Measurements from ENCODE around the gene ZNF202.

ZNF202 gene

GRCh38 chr11:123740787-123741158 lies 687 bp downstream of the ZNF202 start:
- DNase-seq: peak; percentile 10
- peaks cover 53% of the 10 kb centered on the region for H3K79me2 ChIP-seq (ENCODE audit: control insufficient read depth, insufficient read depth, low read length)
- no peak overlapping the region for H4K8ac ChIP-seq (ENCODE audit: low read depth, low read length)
- no peak overlapping the region for H2BK15ac ChIP-seq (replicated peaks; ENCODE audit: low read depth)
- H3K4me1 ChIP-seq (ENCODE audit: control insufficient read depth, low read depth, low read length): peaks cover 4% of the 10 kb centered on the region
- H2AK5ac ChIP-seq (ENCODE audit: low read length): no peak overlapping the region
- H3K56ac ChIP-seq (ENCODE audit: low read length): peak overlapping the region; percentile 85
- H3K9ac ChIP-seq (ENCODE audit: low read length): peak overlapping the region; percentile 80
- peaks cover 14% of the 10 kb centered on the region for H3K79me1 ChIP-seq (ENCODE audit: low read length)
- no peak overlapping the region for H2BK5ac ChIP-seq (ENCODE audit: low read length)
- peak overlapping the region; percentile 11 for H3K23ac ChIP-seq (ENCODE audit: low read length)
- peak overlapping the region; percentile 98 for H3K4ac ChIP-seq (ENCODE audit: low read depth, low read length)
- peak overlapping the region; percentile 77 for H3K4me2 ChIP-seq (ENCODE audit: low read length)
- no CpG with 5 or more reads among the region's 6 CpGs for WGBS (ENCODE audit: extremely low coverage, insufficient coverage, low lambda C conversion rate)
- peak overlapping the region; percentile 95 for H3K18ac ChIP-seq (ENCODE audit: low read length)
- no peak overlapping the region for H4K5ac ChIP-seq (ENCODE audit: low read length)
- H3K36me3 ChIP-seq (ENCODE audit: control insufficient read depth, insufficient read depth, low read length): peaks cover 12% of the 10 kb centered on the region
- H3K27ac ChIP-seq (ENCODE audit: low read depth, low read length): peak overlapping the region; percentile 71
- no peaks in the 10 kb centered on the region for H3K27me3 ChIP-seq (ENCODE audit: insufficient read depth, low read length, poor library complexity)
- H3K4me3 ChIP-seq (ENCODE audit: low read length): peak overlapping the region; percentile 77
- H2BK120ac ChIP-seq (ENCODE audit: low read depth, low read length): no peak overlapping the region

- no peak overlapping the region for H2BK5ac ChIP-seq (ENCODE audit: low read length)
- no peak overlapping the region for H2BK15ac ChIP-seq (replicated peaks; ENCODE audit: low read depth)
- H3K9ac ChIP-seq (ENCODE audit: low read length): no peak overlapping the region
- peak overlapping the region; percentile 11 for H3K4me3 ChIP-seq (ENCODE audit: low read length)
- no peak overlapping the region for H3K56ac ChIP-seq (ENCODE audit: low read length)
- no peak overlapping the region for H3K4me2 ChIP-seq (ENCODE audit: low read length)
- H3K27ac ChIP-seq (ENCODE audit: low read depth, low read length): no peak overlapping the region
- H3K23ac ChIP-seq (ENCODE audit: low read length): no peak overlapping the region
- no peak overlapping the region for H2AK5ac ChIP-seq (ENCODE audit: low read length)
- peaks cover 2% of the 10 kb centered on the region for H3K4me1 ChIP-seq (ENCODE audit: control insufficient read depth, low read depth, low read length)
- H3K79me1 ChIP-seq (ENCODE audit: low read length): peaks cover 28% of the 10 kb centered on the region
- H4K5ac ChIP-seq (ENCODE audit: low read length): no peak overlapping the region
- no peak overlapping the region for H3K18ac ChIP-seq (ENCODE audit: low read length)
- H3K79me2 ChIP-seq (ENCODE audit: control insufficient read depth, insufficient read depth, low read length): peaks cover 71% of the 10 kb centered on the region
- peaks cover 12% of the 10 kb centered on the region for H3K36me3 ChIP-seq (ENCODE audit: control insufficient read depth, insufficient read depth, low read length)
- H2BK120ac ChIP-seq (ENCODE audit: low read depth, low read length): no peak overlapping the region
- no peak overlapping the region for H3K4ac ChIP-seq (ENCODE audit: low read depth, low read length)
- DNase-seq: no peak
- WGBS (ENCODE audit: extremely low coverage, insufficient coverage, low lambda C conversion rate): no CpG with 5 or more reads among the region's 2 CpGs
- no peak overlapping the region for H4K8ac ChIP-seq (ENCODE audit: low read depth, low read length)
- H3K27me3 ChIP-seq (ENCODE audit: insufficient read depth, low read length, poor library complexity): no peaks in the 10 kb centered on the region
Measured at GRCh38 chr11:123738374-123738773, 3.1 kb downstream of the ZNF202 start.

GRCh38 chr11:123736769-123737168 lies 4.7 kb downstream of the ZNF202 start:
- Histone ChIP-seq H2BK120ac (ENCODE audit: low read depth, low read length) (no peak overlapping the region), H3K79me2 (ENCODE audit: control insufficient read depth, insufficient read depth, low read length) (peaks cover 80% of the 10 kb centered on the region), H3K9ac (ENCODE audit: low read length) (no peak overlapping the region), H3K27me3 (ENCODE audit: insufficient read depth, low read length, poor library complexity) (no peaks in the 10 kb centered on the region), H3K79me1 (ENCODE audit: low read length) (peaks cover 35% of the 10 kb centered on the region), H3K23ac (ENCODE audit: low read length) (no peak overlapping the region), H4K8ac (ENCODE audit: low read depth, low read length) (no peak overlapping the region), H3K18ac (ENCODE audit: low read length) (no peak overlapping the region), H3K4me2 (ENCODE audit: low read length) (no peak overlapping the region), H3K4me3 (ENCODE audit: low read length) (no peak overlapping the region), H3K27ac (ENCODE audit: low read depth, low read length) (no peak overlapping the region), H2AK5ac (ENCODE audit: low read length) (no peak overlapping the region), H2BK15ac (replicated peaks; ENCODE audit: low read depth) (no peak overlapping the region), H3K36me3 (ENCODE audit: control insufficient read depth, insufficient read depth, low read length) (peaks cover 12% of the 10 kb centered on the region), H3K56ac (ENCODE audit: low read length) (no peak overlapping the region), H2BK5ac (ENCODE audit: low read length) (no peak overlapping the region), H3K4ac (ENCODE audit: low read depth, low read length) (no peak overlapping the region), H4K5ac (ENCODE audit: low read length) (no peak overlapping the region), H3K4me1 (ENCODE audit: control insufficient read depth, low read depth, low read length) (no peaks in the 10 kb centered on the region)
- no CpG with 5 or more reads among the region's 3 CpGs for WGBS (ENCODE audit: extremely low coverage, insufficient coverage, low lambda C conversion rate)
- no peak for DNase-seq

GRCh38 chr11:123729602-123730001 lies 11.9 kb downstream of the ZNF202 start:
- no peaks in the 10 kb centered on the region for H3K27me3 ChIP-seq (ENCODE audit: insufficient read depth, low read length, poor library complexity)
- no peak overlapping the region for H3K4ac ChIP-seq (ENCODE audit: low read depth, low read length)
- H3K79me1 ChIP-seq (ENCODE audit: low read length): peaks cover 40% of the 10 kb centered on the region
- no peak overlapping the region for H3K4me3 ChIP-seq (ENCODE audit: low read length)
- H3K23ac ChIP-seq (ENCODE audit: low read length): no peak overlapping the region
- H3K4me2 ChIP-seq (ENCODE audit: low read length): no peak overlapping the region
- no peak for DNase-seq
- H2BK5ac ChIP-seq (ENCODE audit: low read length): no peak overlapping the region
- H2BK15ac ChIP-seq (replicated peaks; ENCODE audit: low read depth): no peak overlapping the region
- H3K27ac ChIP-seq (ENCODE audit: low read depth, low read length): no peak overlapping the region
- H2BK120ac ChIP-seq (ENCODE audit: low read depth, low read length): no peak overlapping the region
- no CpG with 5 or more reads among the region's 8 CpGs for WGBS (ENCODE audit: extremely low coverage, insufficient coverage, low lambda C conversion rate)
- peaks cover 28% of the 10 kb centered on the region for H3K79me2 ChIP-seq (ENCODE audit: control insufficient read depth, insufficient read depth, low read length)
- H3K18ac ChIP-seq (ENCODE audit: low read length): no peak overlapping the region
- H4K5ac ChIP-seq (ENCODE audit: low read length): no peak overlapping the region
- no peak overlapping the region for H2AK5ac ChIP-seq (ENCODE audit: low read length)
- H3K9ac ChIP-seq (ENCODE audit: low read length): no peak overlapping the region
- peaks cover 48% of the 10 kb centered on the region for H3K36me3 ChIP-seq (ENCODE audit: control insufficient read depth, insufficient read depth, low read length)
- H3K56ac ChIP-seq (ENCODE audit: low read length): no peak overlapping the region
- no peak overlapping the region for H4K8ac ChIP-seq (ENCODE audit: low read depth, low read length)
- no peaks in the 10 kb centered on the region for H3K4me1 ChIP-seq (ENCODE audit: control insufficient read depth, low read depth, low read length)

GRCh38 chr11:123725995-123726655 lies 15.3 kb downstream of the ZNF202 start:
- no peak overlapping the region for H3K4me3 ChIP-seq (ENCODE audit: low read length)
- H4K5ac ChIP-seq (ENCODE audit: low read length): no peak overlapping the region
- no peak for DNase-seq
- WGBS (ENCODE audit: extremely low coverage, insufficient coverage, low lambda C conversion rate): no CpG with 5 or more reads among the region's 23 CpGs
- no peak overlapping the region for H3K23ac ChIP-seq (ENCODE audit: low read length)
- no peak overlapping the region for H3K56ac ChIP-seq (ENCODE audit: low read length)
- no peak overlapping the region for H2AK5ac ChIP-seq (ENCODE audit: low read length)
- peaks cover 4% of the 10 kb centered on the region for H3K79me2 ChIP-seq (ENCODE audit: control insufficient read depth, insufficient read depth, low read length)
- no peak overlapping the region for H4K8ac ChIP-seq (ENCODE audit: low read depth, low read length)
- peaks cover 51% of the 10 kb centered on the region for H3K36me3 ChIP-seq (ENCODE audit: control insufficient read depth, insufficient read depth, low read length)
- no peaks in the 10 kb centered on the region for H3K4me1 ChIP-seq (ENCODE audit: control insufficient read depth, low read depth, low read length)
- H3K9ac ChIP-seq (ENCODE audit: low read length): no peak overlapping the region
- no peak overlapping the region for H3K18ac ChIP-seq (ENCODE audit: low read length)
- no peak overlapping the region for H3K27ac ChIP-seq (ENCODE audit: low read depth, low read length)
- no peaks in the 10 kb centered on the region for H3K27me3 ChIP-seq (ENCODE audit: insufficient read depth, low read length, poor library complexity)
- no peak overlapping the region for H2BK5ac ChIP-seq (ENCODE audit: low read length)
- no peak overlapping the region for H3K4ac ChIP-seq (ENCODE audit: low read depth, low read length)
- H2BK15ac ChIP-seq (replicated peaks; ENCODE audit: low read depth): no peak overlapping the region
- H3K79me1 ChIP-seq (ENCODE audit: low read length): peaks cover 17% of the 10 kb centered on the region
- no peak overlapping the region for H3K4me2 ChIP-seq (ENCODE audit: low read length)
- H2BK120ac ChIP-seq (ENCODE audit: low read depth, low read length): no peak overlapping the region

GRCh38 chr11:123719452-123719851 lies 22.0 kb downstream of the ZNF202 start:
- no CpG with 5 or more reads among the region's 1 CpG for WGBS (ENCODE audit: extremely low coverage, insufficient coverage, low lambda C conversion rate)

More at GRCh38 chr11:123719452-123719851, 22.0 kb downstream of the ZNF202 start:
- H3K79me2 ChIP-seq (ENCODE audit: control insufficient read depth, insufficient read depth, low read length): no peaks in the 10 kb centered on the region
- no peaks in the 10 kb centered on the region for H3K27me3 ChIP-seq (ENCODE audit: insufficient read depth, low read length, poor library complexity)
- H3K4me1 ChIP-seq (ENCODE audit: control insufficient read depth, low read depth, low read length): no peaks in the 10 kb centered on the region
- no peak overlapping the region for H4K8ac ChIP-seq (ENCODE audit: low read depth, low read length)
- no peak overlapping the region for H3K4me2 ChIP-seq (ENCODE audit: low read length)
- H3K9ac ChIP-seq (ENCODE audit: low read length): no peak overlapping the region
- DNase-seq: no peak
- no peak overlapping the region for H3K4me3 ChIP-seq (ENCODE audit: low read length)
- H3K79me1 ChIP-seq (ENCODE audit: low read length): no peaks in the 10 kb centered on the region
- H3K18ac ChIP-seq (ENCODE audit: low read length): no peak overlapping the region
- no peak overlapping the region for H3K56ac ChIP-seq (ENCODE audit: low read length)
- no peak overlapping the region for H4K5ac ChIP-seq (ENCODE audit: low read length)
- H3K23ac ChIP-seq (ENCODE audit: low read length): no peak overlapping the region
- H2BK120ac ChIP-seq (ENCODE audit: low read depth, low read length): no peak overlapping the region
- H3K36me3 ChIP-seq (ENCODE audit: control insufficient read depth, insufficient read depth, low read length): peaks cover under 1% of the 10 kb centered on the region
- no peak overlapping the region for H3K4ac ChIP-seq (ENCODE audit: low read depth, low read length)
- H2BK5ac ChIP-seq (ENCODE audit: low read length): no peak overlapping the region
- H3K27ac ChIP-seq (ENCODE audit: low read depth, low read length): no peak overlapping the region
- H2BK15ac ChIP-seq (replicated peaks; ENCODE audit: low read depth): no peak overlapping the region
- H2AK5ac ChIP-seq (ENCODE audit: low read length): no peak overlapping the region

All from mesendoderm (in vitro differentiated cells).